Adrenal gland (tissue), 5 donors: ENCODE measurements around the gene TDRD12.

Source experiments
- POLR2A ChIP-seq, 2 donors: fragments of 450-650 bp; IDR thresholded peaks; one replicate each; pipeline ENCODE4 v1.6.1; 2017; ENCODE audit warnings: antibody characterized with exemption in 2 of 2, mild to moderate bottlenecking in 2 of 2, moderate library complexity in 1 of 2
- TF ChIP-seq, protein P1 (sequence below), 6 experiments: fragments of 450-650 bp in 4 of 6; fragments of 200-600 bp in 2 of 6; sonication (generic) in 1 of 6; IDR thresholded peaks; 1 replicate in 5 of 6; 2 replicates in 1 of 6; pipeline versions ENCODE4 v1.5.1 to v1.8.0; 2016 to 2021; ENCODE audit warnings: antibody characterized with exemption in 6 of 6, mild to moderate bottlenecking in 2 of 6, moderate library complexity in 1 of 6
- donor health status: DM: no; HTN: no; CAD: no.

DNA sequence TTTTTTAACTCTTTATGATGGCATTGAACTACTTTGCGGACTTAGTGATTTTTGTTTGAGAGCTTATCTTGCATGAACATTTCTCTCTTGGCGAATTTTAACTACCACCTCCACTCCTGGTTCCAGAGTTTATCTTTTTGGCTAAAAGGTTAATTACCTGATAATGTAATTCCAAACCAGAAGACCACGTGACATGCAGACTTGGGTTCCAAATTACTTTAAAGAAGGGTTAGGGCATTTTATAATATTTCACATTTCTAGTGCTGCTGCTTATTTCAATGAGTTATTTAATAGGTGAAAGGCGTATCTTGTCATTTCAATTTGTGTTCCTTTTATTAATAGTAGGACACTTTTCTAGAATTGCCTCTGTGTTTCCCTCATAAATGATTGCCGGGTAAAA is 52.0 kb downstream of the TDRD12 start:
- TF ChIP-seq, protein P1, sequence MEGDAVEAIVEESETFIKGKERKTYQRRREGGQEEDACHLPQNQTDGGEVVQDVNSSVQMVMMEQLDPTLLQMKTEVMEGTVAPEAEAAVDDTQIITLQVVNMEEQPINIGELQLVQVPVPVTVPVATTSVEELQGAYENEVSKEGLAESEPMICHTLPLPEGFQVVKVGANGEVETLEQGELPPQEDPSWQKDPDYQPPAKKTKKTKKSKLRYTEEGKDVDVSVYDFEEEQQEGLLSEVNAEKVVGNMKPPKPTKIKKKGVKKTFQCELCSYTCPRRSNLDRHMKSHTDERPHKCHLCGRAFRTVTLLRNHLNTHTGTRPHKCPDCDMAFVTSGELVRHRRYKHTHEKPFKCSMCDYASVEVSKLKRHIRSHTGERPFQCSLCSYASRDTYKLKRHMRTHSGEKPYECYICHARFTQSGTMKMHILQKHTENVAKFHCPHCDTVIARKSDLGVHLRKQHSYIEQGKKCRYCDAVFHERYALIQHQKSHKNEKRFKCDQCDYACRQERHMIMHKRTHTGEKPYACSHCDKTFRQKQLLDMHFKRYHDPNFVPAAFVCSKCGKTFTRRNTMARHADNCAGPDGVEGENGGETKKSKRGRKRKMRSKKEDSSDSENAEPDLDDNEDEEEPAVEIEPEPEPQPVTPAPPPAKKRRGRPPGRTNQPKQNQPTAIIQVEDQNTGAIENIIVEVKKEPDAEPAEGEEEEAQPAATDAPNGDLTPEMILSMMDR (IDR thresholded peaks at IDR 0.05): no peak
- TF ChIP-seq POLR2A (IDR thresholded peaks at IDR 0.05): no peak
